Measurements from ENCODE around the gene SV2A. TPM values are rescaled to one million over a fixed set of nuclear protein-coding genes. Genes with fewer than 3 reads are reported as not detected.

SV2A gene
- total and polyA plus RNA-seq, 4 donors: 0.13 to 0.51 (median 0.24) TPM

DNA sequence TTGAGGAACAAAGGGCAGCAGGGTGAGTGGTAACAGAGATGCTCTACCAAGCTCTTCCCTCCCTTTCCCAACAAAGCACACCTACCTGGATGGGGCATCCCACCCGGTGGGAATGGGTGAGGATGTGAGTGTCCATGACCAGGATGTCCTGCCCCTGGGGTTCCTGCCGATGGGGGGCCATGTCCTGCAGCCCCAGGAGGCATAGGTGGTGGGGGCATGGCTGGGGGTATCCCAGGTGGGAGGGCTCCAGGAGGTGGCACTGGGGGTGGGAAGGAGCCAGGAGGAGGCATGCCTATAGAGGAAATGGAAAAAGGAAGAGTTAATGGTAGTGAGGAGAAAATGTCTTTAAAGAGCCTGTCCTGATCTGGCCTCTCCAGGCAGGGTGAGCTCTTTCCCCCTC is 8.1 kb upstream of the SV2A start:
- no peaks in the 10 kb centered on the region for H3K9me3 ChIP-seq (ENCODE audit: control insufficient read depth in 4 of 4, low read length in 3 of 4)
- TF ChIP-seq NR2F2 (IDR thresholded peaks at IDR 0.05) (no peak), HNF4A (conservative IDR thresholded peaks at IDR 0.05) (no peak), RXRA (IDR thresholded peaks at IDR 0.05) (no peak), HNF4G (IDR thresholded peaks at IDR 0.05) (no peak), FOXA1 (IDR thresholded peaks at IDR 0.05) (no peak), GABPA (IDR thresholded peaks at IDR 0.05 in 1 of 2, conservative IDR thresholded peaks at IDR 0.05 in 1 of 2) (no peak), JUND (IDR thresholded peaks at IDR 0.05) (no peak), EGR1 (IDR thresholded peaks at IDR 0.05; ENCODE audit: low read depth in 2 of 2) (no peak), RAD21 (IDR thresholded peaks at IDR 0.05) (no peak), SP1 (IDR thresholded peaks at IDR 0.05) (no peak), FOXA2 (IDR thresholded peaks at IDR 0.05) (no peak), YY1 (IDR thresholded peaks at IDR 0.05) (no peak)
- TF ChIP-seq, protein P1, sequence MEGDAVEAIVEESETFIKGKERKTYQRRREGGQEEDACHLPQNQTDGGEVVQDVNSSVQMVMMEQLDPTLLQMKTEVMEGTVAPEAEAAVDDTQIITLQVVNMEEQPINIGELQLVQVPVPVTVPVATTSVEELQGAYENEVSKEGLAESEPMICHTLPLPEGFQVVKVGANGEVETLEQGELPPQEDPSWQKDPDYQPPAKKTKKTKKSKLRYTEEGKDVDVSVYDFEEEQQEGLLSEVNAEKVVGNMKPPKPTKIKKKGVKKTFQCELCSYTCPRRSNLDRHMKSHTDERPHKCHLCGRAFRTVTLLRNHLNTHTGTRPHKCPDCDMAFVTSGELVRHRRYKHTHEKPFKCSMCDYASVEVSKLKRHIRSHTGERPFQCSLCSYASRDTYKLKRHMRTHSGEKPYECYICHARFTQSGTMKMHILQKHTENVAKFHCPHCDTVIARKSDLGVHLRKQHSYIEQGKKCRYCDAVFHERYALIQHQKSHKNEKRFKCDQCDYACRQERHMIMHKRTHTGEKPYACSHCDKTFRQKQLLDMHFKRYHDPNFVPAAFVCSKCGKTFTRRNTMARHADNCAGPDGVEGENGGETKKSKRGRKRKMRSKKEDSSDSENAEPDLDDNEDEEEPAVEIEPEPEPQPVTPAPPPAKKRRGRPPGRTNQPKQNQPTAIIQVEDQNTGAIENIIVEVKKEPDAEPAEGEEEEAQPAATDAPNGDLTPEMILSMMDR (IDR thresholded peaks at IDR 0.05; ENCODE audit: low read depth, low read length, missing input control): no peak
- TF ChIP-seq, protein P2, sequence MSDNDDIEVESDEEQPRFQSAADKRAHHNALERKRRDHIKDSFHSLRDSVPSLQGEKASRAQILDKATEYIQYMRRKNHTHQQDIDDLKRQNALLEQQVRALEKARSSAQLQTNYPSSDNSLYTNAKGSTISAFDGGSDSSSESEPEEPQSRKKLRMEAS (IDR thresholded peaks at IDR 0.05): no peak
- TF ChIP-seq, protein P3, sequence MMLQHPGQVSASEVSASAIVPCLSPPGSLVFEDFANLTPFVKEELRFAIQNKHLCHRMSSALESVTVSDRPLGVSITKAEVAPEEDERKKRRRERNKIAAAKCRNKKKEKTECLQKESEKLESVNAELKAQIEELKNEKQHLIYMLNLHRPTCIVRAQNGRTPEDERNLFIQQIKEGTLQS (IDR thresholded peaks at IDR 0.05): no peak
- H3K36me3 ChIP-seq (ENCODE audit: control insufficient read depth in 4 of 4, insufficient read depth in 3 of 4, low read depth in 1 of 4, low read length in 3 of 4): peaks cover 6 to 44% (median 30%) of the 10 kb centered on the region in 4 donors
- no peak overlapping the region for H3K9ac ChIP-seq (ENCODE audit: low read depth in 1 of 2, low read length in 2 of 2)
- no peak overlapping the region for H3K27ac ChIP-seq (ENCODE audit: low read depth in 1 of 2, low read length in 2 of 2)
- 90% methylated on average over 2 of the region's 2 CpGs for WGBS
- no peak for DNase-seq (ENCODE audit: low spot score)
- peaks cover 5 to 22% (median 16%) of the 10 kb centered on the region in 4 donors for H3K4me1 ChIP-seq (ENCODE audit: control insufficient read depth in 4 of 4, insufficient read depth in 4 of 4, low read length in 3 of 4)
- H3K4me3 ChIP-seq (ENCODE audit: low read depth in 1 of 3, low read length in 3 of 3): no peak overlapping the region
- no peaks in the 10 kb centered on the region for H3K27me3 ChIP-seq (ENCODE audit: control insufficient read depth in 4 of 4, insufficient read depth in 4 of 4, low read length in 3 of 4)

DNA sequence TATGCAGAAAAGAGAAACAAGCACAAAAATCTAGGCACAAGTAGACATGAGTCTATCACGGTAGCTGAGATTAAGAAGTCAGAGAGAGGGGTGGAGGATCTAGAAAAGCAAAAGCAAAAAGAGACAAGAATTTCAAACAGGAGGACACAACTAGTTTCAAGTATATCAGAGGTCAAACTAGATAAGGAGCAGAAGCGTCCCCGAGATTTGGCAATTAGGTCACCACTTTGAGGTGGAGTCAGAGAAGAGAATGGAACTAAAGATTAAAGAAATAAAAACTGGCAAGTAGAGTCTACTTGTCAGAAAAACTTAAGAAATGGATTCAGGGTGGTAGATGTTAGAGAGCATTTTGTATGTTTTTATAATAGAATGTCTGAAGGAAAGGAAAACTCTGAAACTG is 7.7 kb upstream of the SV2A start:
- no peak overlapping the region for H3K4me3 ChIP-seq (ENCODE audit: low read depth in 1 of 3, low read length in 3 of 3)
- H3K4me1 ChIP-seq (ENCODE audit: control insufficient read depth in 4 of 4, insufficient read depth in 4 of 4, low read length in 3 of 4): peaks cover 5 to 22% (median 16%) of the 10 kb centered on the region in 4 donors
- H3K27me3 ChIP-seq (ENCODE audit: control insufficient read depth in 4 of 4, insufficient read depth in 4 of 4, low read length in 3 of 4): no peaks in the 10 kb centered on the region
- no peak overlapping the region for H3K27ac ChIP-seq (ENCODE audit: low read depth in 1 of 2, low read length in 2 of 2)
- H3K9ac ChIP-seq (ENCODE audit: low read depth in 1 of 2, low read length in 2 of 2): no peak overlapping the region
- no peak for TF ChIP-seq NR2F2 (IDR thresholded peaks at IDR 0.05)
- no peak for TF ChIP-seq YY1 (IDR thresholded peaks at IDR 0.05)
- no peak for TF ChIP-seq GABPA (IDR thresholded peaks at IDR 0.05 in 1 of 2, conservative IDR thresholded peaks at IDR 0.05 in 1 of 2)
- TF ChIP-seq RAD21 (IDR thresholded peaks at IDR 0.05): no peak
- no peak for TF ChIP-seq HNF4G (IDR thresholded peaks at IDR 0.05)
- no peak for TF ChIP-seq SP1 (IDR thresholded peaks at IDR 0.05)
- TF ChIP-seq EGR1 (IDR thresholded peaks at IDR 0.05; ENCODE audit: low read depth in 2 of 2): no peak
- TF ChIP-seq, protein P3 (IDR thresholded peaks at IDR 0.05): no peak
- TF ChIP-seq FOXA2 (IDR thresholded peaks at IDR 0.05): no peak
- TF ChIP-seq TAF1 (conservative IDR thresholded peaks at IDR 0.05): no peak
- TF ChIP-seq, protein P1 (IDR thresholded peaks at IDR 0.05; ENCODE audit: low read depth, low read length, missing input control): no peak
- TF ChIP-seq, protein P2 (IDR thresholded peaks at IDR 0.05): no peak
- no peak for TF ChIP-seq FOXA1 (IDR thresholded peaks at IDR 0.05)
- TF ChIP-seq, protein P4, sequence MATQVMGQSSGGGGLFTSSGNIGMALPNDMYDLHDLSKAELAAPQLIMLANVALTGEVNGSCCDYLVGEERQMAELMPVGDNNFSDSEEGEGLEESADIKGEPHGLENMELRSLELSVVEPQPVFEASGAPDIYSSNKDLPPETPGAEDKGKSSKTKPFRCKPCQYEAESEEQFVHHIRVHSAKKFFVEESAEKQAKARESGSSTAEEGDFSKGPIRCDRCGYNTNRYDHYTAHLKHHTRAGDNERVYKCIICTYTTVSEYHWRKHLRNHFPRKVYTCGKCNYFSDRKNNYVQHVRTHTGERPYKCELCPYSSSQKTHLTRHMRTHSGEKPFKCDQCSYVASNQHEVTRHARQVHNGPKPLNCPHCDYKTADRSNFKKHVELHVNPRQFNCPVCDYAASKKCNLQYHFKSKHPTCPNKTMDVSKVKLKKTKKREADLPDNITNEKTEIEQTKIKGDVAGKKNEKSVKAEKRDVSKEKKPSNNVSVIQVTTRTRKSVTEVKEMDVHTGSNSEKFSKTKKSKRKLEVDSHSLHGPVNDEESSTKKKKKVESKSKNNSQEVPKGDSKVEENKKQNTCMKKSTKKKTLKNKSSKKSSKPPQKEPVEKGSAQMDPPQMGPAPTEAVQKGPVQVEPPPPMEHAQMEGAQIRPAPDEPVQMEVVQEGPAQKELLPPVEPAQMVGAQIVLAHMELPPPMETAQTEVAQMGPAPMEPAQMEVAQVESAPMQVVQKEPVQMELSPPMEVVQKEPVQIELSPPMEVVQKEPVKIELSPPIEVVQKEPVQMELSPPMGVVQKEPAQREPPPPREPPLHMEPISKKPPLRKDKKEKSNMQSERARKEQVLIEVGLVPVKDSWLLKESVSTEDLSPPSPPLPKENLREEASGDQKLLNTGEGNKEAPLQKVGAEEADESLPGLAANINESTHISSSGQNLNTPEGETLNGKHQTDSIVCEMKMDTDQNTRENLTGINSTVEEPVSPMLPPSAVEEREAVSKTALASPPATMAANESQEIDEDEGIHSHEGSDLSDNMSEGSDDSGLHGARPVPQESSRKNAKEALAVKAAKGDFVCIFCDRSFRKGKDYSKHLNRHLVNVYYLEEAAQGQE (IDR thresholded peaks at IDR 0.05): no peak
- TF ChIP-seq, protein P5, sequence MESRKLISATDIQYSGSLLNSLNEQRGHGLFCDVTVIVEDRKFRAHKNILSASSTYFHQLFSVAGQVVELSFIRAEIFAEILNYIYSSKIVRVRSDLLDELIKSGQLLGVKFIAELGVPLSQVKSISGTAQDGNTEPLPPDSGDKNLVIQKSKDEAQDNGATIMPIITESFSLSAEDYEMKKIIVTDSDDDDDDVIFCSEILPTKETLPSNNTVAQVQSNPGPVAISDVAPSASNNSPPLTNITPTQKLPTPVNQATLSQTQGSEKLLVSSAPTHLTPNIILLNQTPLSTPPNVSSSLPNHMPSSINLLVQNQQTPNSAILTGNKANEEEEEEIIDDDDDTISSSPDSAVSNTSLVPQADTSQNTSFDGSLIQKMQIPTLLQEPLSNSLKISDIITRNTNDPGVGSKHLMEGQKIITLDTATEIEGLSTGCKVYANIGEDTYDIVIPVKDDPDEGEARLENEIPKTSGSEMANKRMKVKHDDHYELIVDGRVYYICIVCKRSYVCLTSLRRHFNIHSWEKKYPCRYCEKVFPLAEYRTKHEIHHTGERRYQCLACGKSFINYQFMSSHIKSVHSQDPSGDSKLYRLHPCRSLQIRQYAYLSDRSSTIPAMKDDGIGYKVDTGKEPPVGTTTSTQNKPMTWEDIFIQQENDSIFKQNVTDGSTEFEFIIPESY (IDR thresholded peaks at IDR 0.05): no peak
- no peak for TF ChIP-seq JUND (IDR thresholded peaks at IDR 0.05)
- TF ChIP-seq HNF4A (conservative IDR thresholded peaks at IDR 0.05): no peak
- no peak for TF ChIP-seq RXRA (IDR thresholded peaks at IDR 0.05)
- WGBS: 80% methylated on average over 3 of the region's 3 CpGs
- peaks cover 6 to 44% (median 30%) of the 10 kb centered on the region in 4 donors for H3K36me3 ChIP-seq (ENCODE audit: control insufficient read depth in 4 of 4, insufficient read depth in 3 of 4, low read depth in 1 of 4, low read length in 3 of 4)
- H3K9me3 ChIP-seq (ENCODE audit: control insufficient read depth in 4 of 4, low read length in 3 of 4): no peaks in the 10 kb centered on the region
- DNase-seq (ENCODE audit: low spot score): no peak

Data from liver (tissue), 9 donors.